NCI-H510A treated with DMSO at 0.1 percent for 48 hours (cell line): ENCODE data around the gene RNPEPL1.
"Not testable (repeated sequence)": the region's sequence is repeated elsewhere in the genome, so short reads cannot be mapped to it uniquely, and the experiment has no call there.

Experiments
- DNase-seq: peaks from one replicate; lab custom pipeline; 2025; lab: John Stamatoyannopoulos, UW

Gene RNPEPL1

DNA sequence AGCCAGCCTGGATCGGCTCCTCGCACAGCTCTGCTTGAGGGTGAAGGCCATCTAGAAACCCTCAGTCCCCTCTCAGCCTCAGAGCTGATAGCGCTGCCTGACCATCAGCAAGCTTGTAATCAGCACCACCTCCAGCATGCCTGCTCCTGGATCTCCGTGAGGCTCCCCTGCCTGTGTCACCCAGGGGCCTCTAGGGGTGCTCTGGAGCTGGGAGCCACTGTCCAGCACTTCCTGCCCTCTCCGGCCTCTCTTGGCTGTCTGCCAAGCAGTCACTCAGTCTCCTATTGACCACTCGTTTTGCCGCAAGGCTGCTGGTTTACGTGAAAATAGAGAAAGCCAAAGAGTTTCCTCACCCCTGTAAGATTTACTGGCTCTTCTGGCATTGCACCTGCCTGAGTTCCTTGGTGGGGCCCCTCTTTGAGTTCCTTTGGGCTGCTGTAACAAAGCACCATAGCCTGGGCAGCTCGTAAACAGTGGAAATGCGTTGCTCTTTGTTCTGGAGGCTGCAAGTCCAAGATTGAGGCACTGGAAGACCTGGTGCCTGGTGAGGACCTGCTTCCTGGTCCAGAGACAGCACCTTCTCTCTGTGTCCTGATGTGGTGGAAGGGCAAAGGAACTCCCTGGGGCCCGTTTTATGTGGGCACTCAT is 36.1 kb downstream of the RNPEPL1 start:
- peak; percentile 18 for DNase-seq

GRCh38 chr2:240604939-240605716 is 36.8 kb downstream of the RNPEPL1 start:
- no peak for DNase-seq

DNA sequence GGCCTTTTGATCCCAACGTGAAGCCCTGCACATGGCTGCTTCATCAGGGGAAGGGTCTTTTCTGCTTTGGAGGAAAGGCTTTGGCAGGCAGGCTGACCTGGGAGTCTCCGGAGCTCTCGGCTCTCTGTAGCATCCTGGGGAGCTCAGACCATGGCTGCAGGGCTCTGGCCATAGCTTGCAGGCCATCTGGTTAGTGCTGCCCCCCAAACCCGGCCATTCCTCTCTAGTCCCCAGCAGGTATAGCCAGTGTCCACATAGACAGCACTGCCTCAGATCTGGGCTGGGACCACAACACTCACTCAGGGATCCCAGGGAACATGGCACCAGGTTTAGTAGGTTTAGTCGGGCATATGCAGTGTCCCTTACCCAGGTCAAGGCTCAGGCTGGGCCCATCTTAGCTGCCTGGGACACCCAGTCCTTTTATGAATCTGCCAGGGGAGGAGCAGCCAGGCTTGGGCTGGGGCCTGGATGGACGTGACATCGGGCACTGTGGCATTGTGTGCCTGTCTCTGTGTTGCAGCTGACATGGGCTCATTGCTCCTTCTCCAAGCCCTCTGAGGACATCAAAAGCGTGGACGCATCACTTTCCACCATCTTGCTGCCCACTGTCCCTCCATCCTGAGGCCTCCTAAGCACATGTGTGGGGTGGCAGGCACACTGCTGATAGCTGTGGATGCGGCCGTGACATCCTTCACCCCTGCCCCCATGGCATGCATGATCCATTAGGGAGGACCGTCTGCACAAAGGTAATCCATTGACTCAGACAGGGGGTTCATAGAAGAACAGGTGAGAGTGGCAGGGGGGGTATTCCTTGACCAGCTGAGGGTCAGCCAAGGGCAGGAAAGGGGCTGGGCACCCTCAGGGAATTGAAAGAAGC is 37.8 kb downstream of the RNPEPL1 start:
- DNase-seq: no peak

GRCh38 chr2:240611601-240612210 is 43.4 kb downstream of the RNPEPL1 start:
- DNase-seq: no peak

- no peak for DNase-seq
Measured at GRCh38 chr2:240613781-240614180, 45.5 kb downstream of the RNPEPL1 start.

GRCh38 chr2:240614391-240614790 is 46.1 kb downstream of the RNPEPL1 start:
- DNase-seq: no peak

DNA sequence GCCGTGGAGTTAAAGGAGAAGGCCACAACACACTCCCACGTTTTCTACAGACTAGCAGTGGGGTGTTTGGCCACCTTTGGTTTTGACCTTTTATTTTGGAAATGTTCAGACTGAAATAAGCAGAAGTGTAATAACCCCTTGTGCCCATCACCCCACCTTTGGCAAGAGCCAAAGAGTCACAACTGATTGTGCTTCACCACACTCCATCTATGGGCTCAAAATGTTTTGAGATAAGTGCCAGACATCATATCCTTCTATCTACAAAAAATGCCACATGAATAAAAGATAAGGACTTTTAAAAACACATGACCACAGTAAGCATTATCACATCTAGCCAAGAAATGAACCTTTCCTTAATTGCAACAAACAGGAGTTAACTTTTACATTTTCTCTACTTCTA is 47.1 kb downstream of the RNPEPL1 start:
- DNase-seq: no peak

- DNase-seq: no peak
Measured at GRCh38 chr2:240615820-240616547, 47.7 kb downstream of the RNPEPL1 start.

DNA sequence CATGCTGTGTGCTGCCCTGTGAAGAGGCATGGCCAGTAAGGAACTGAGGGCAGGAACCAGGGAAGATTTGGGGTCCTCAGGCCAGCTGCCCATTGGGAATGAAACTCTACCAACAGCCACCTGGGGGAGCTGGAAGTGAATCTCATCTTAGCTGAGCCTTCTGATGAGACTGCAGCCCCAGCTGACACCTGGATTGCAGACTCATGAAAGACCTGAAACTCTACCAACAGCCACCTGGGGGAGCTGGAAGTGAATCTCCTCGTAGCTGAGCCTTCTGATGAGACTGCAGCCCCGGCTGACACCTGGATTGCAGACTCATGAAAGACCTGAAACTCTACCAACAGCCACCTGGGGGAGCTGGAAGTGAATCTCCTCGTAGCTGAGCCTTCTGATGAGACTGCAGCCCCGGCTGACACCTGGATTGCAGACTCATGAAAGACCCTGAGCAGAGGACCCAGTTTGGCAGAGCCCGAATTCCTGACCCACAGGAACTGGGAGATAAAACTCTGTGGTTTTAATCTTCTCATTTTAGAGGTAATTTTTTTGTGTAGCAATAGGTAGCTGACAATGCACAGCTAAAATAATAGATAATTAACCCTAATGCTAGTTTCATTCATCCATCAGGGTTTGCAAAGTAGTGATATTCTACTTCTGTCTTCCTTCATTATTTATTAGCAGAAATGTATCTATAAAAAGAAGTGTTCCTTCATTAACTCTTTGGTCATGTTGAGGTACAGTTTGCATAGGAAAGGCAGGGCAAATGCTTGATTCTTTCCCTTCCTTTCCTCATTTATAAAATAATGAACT is 48.8 kb downstream of the RNPEPL1 start:
- DNase-seq: not testable (repeated sequence)

- DNase-seq: no peak
Measured at GRCh38 chr2:240618776-240619175, 50.5 kb downstream of the RNPEPL1 start.

DNA sequence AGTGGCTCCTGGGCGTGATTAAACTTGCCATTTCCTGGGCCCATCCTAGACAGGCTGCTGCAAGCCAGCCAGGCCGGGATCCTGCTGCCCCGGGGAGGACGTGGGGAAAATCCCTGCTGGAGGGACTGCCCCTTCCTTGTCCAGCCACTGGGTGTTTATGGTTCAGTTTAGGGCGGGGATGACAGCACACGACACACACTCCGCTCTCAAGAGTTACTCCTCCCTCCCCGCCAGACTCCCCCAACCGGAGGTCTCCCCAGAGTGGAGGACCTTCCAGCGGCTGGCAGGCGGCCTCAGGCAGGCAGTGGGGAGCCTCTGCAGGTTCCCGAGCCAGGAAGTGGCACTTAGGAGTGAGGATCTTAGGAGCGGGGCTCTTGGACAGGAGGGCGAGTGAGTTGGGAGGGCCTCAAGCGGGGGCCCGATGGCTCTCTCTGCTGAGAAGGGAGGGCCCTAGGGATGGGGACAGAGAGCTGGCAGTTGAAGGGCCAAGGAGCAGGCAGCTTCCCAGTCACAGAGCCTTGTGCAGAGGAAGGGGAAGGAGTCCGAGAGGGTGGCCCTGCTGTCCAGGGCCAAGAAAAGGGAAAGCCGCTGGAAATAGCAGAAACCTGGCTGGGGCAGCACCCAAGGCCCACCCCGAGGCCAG is 51.3 kb downstream of the RNPEPL1 start:
- DNase-seq: no peak

DNA sequence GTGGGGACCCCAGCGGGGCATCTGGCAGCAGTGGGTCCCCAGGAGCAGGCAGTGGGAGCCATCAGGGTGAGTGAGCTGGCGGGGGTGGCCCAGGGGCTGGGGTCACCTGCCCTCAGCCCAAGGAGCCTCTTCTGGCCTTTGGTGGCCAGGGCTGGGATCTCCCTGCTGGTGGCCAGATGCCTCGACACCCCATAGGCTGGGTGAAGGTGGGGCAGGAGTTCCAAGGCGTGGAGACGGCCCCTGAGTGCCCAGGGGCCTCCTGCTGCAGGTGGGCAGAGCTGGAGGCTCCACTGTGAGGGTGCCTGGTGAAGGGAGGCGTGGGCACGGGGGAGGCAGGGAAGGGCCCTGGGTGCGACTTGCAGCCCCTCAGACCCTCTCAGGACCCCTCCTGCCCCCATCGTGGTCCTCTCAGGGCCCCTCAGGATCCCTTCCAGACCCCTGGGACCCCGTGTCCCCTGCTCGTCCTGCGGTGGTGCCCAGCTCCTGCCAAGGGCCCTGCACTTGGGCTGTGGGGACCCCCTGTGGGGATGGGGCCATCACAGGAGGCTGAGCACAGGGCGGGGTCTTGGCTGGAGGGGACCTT is 52.0 kb downstream of the RNPEPL1 start:
- DNase-seq: no peak

- DNase-seq: no peak
Measured at GRCh38 chr2:240620859-240621258, 52.6 kb downstream of the RNPEPL1 start.

DNA sequence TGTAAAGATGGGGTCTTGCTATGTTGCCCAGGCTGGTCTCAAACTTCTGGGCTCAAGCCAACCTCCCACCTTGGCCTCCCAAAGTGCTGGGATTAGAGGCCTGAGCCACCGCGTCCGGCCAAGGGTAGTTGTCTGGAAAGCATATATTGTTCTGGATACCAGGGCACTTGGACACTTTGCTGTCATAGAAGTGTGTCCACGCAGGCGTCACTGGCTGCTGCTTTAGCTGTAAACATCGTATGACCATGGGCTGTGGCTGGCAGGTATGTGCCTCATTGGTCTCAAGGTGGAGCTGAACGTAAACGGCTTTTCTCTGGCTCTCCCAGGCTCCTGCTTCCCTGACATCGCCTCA is 53.8 kb downstream of the RNPEPL1 start:
- DNase-seq: no peak

- no peak for DNase-seq
Measured at GRCh38 chr2:240622531-240623235, 54.4 kb downstream of the RNPEPL1 start.

- DNase-seq: no peak
Measured at GRCh38 chr2:240623531-240624010, 55.3 kb downstream of the RNPEPL1 start.

- no peak for DNase-seq
Measured at GRCh38 chr2:240624011-240624949, 56.0 kb downstream of the RNPEPL1 start.
